ENCODE data around the gene TENM3. TPM values are rescaled to one million over a fixed set of nuclear protein-coding genes. Genes with fewer than 3 reads are reported as not detected.

Gene TENM3
- total RNA-seq, 1 donor from 2014 or later, result 124 TPM

GRCh38 chr4:182286931-182287330 is 43.7 kb downstream of the TENM3 start:
- H3K4me1 Mint-ChIP-seq (ENCODE audit: low read depth, unreplicated experiment), result no peaks in the 10 kb centered on the region
- H3K36me3 Mint-ChIP-seq (ENCODE audit: unreplicated experiment), result no peaks in the 10 kb centered on the region
- H3K4me3 Mint-ChIP-seq (ENCODE audit: unreplicated experiment), result no peak overlapping the region
- no peak overlapping the region for H3K27ac Mint-ChIP-seq (ENCODE audit: unreplicated experiment)
- no peak for TF ChIP-seq CTCF (IDR thresholded peaks at IDR 0.05; ENCODE audit: partially characterized antibody, unreplicated experiment)
- no peak for DNase-seq
- no peaks in the 10 kb centered on the region for H3K9me3 Mint-ChIP-seq (ENCODE audit: unreplicated experiment)
- no peaks in the 10 kb centered on the region for H3K27me3 Mint-ChIP-seq (ENCODE audit: unreplicated experiment)

- no peaks in the 10 kb centered on the region for H3K4me1 Mint-ChIP-seq (ENCODE audit: low read depth, unreplicated experiment)
- DNase-seq, result no peak
- H3K27ac Mint-ChIP-seq (ENCODE audit: unreplicated experiment), result no peak overlapping the region
- no peaks in the 10 kb centered on the region for H3K36me3 Mint-ChIP-seq (ENCODE audit: unreplicated experiment)
- H3K9me3 Mint-ChIP-seq (ENCODE audit: unreplicated experiment), result no peaks in the 10 kb centered on the region
- no peaks in the 10 kb centered on the region for H3K27me3 Mint-ChIP-seq (ENCODE audit: unreplicated experiment)
- H3K4me3 Mint-ChIP-seq (ENCODE audit: unreplicated experiment), result no peak overlapping the region
- TF ChIP-seq CTCF (IDR thresholded peaks at IDR 0.05; ENCODE audit: partially characterized antibody, unreplicated experiment), result no peak
Observed at GRCh38 chr4:182288534-182288933, 45.3 kb downstream of the TENM3 start.

GRCh38 chr4:182289809-182290208 is 46.6 kb downstream of the TENM3 start:
- H3K9me3 Mint-ChIP-seq (ENCODE audit: unreplicated experiment), result no peaks in the 10 kb centered on the region
- no peaks in the 10 kb centered on the region for H3K36me3 Mint-ChIP-seq (ENCODE audit: unreplicated experiment)
- no peak overlapping the region for H3K27ac Mint-ChIP-seq (ENCODE audit: unreplicated experiment)
- no peak for TF ChIP-seq CTCF (IDR thresholded peaks at IDR 0.05; ENCODE audit: partially characterized antibody, unreplicated experiment)
- DNase-seq, result no peak
- no peaks in the 10 kb centered on the region for H3K4me1 Mint-ChIP-seq (ENCODE audit: low read depth, unreplicated experiment)
- H3K27me3 Mint-ChIP-seq (ENCODE audit: unreplicated experiment), result no peaks in the 10 kb centered on the region
- no peak overlapping the region for H3K4me3 Mint-ChIP-seq (ENCODE audit: unreplicated experiment)

- no peak for DNase-seq
- Mint-ChIP-seq H3K36me3 (ENCODE audit: unreplicated experiment) (no peaks in the 10 kb centered on the region), H3K27ac (ENCODE audit: unreplicated experiment) (no peak overlapping the region), H3K4me1 (ENCODE audit: low read depth, unreplicated experiment) (no peaks in the 10 kb centered on the region), H3K4me3 (ENCODE audit: unreplicated experiment) (no peak overlapping the region), H3K27me3 (ENCODE audit: unreplicated experiment) (no peaks in the 10 kb centered on the region), H3K9me3 (ENCODE audit: unreplicated experiment) (no peaks in the 10 kb centered on the region)
- TF ChIP-seq CTCF (IDR thresholded peaks at IDR 0.05; ENCODE audit: partially characterized antibody, unreplicated experiment), result no peak
Observed at GRCh38 chr4:182291175-182291574, 48.0 kb downstream of the TENM3 start.

- Mint-ChIP-seq H3K27me3 (ENCODE audit: unreplicated experiment) (no peaks in the 10 kb centered on the region), H3K4me1 (ENCODE audit: low read depth, unreplicated experiment) (no peaks in the 10 kb centered on the region)
- DNase-seq, result no peak
Observed at GRCh38 chr4:182291597-182292270, 48.5 kb downstream of the TENM3 start.

More at GRCh38 chr4:182291597-182292270, 48.5 kb downstream of the TENM3 start:
- TF ChIP-seq CTCF (IDR thresholded peaks at IDR 0.05; ENCODE audit: partially characterized antibody, unreplicated experiment), result no peak
- H3K36me3 Mint-ChIP-seq (ENCODE audit: unreplicated experiment), result no peaks in the 10 kb centered on the region
- no peak overlapping the region for H3K4me3 Mint-ChIP-seq (ENCODE audit: unreplicated experiment)
- no peaks in the 10 kb centered on the region for H3K9me3 Mint-ChIP-seq (ENCODE audit: unreplicated experiment)
- no peak overlapping the region for H3K27ac Mint-ChIP-seq (ENCODE audit: unreplicated experiment)

Data from glutamatergic neuron (in vitro differentiated cells).